ENCODE measurements around the gene SLC6A16. TPM values are rescaled to one million over a fixed set of nuclear protein-coding genes. Genes with fewer than 3 reads are reported as not detected.
A peak's percentile ranks its signal among the peaks of the same experiment; 100 is the strongest.

Gene SLC6A16
- total and polyA plus RNA-seq, 2 experiments from 2014 or later = 0.27 TPM

DNA sequence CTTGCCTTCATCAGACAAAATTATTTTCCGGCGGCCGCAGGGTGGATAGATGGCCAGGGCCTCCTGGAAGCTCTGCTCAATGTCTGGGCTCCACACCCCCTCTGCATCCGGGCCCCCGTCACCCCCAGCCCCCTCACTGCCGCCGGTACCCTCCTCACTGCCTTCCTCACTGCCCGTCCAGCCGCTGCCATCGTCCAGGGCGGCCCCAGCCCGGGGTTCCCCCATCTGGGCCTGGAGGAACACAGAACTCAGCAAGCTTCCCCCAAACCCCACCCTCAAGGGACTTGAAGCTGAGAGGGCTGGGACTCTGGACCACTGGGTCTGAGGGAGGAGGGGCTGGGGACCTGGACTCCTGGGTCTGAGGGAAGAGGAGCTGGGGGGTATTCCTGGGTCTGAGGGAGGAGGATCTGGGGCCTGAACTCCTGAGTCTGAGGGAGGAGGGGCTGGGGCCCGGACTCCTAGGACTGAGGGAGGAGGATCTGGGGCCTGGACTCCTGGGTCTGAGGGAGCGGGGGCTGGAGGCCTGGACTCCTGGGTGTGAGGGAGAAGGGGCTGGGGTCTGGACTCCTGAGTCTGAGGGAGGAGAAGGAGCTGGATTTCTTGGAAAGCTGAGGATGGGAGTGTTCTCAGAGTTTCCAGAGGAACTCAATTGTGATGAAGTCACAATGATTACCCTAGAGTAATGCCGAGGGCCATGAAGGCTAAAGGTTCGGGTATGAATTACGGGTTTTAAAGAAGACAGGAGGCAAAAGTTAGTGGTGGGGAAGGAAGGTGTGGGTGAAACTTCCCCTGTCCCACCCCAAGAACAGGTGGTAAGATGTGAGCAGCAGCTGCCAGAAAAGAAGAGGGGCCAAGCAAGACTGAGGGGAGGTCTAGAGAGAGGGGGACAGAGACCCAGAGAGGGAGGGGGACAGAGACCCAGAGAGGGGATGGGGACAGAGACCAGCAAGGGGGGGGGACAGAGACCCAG lies 35.1 kb upstream of the SLC6A16 start:
- H3K9me3 ChIP-seq (ENCODE audit: low read depth) = no peaks in the 10 kb centered on the region
- H2AFZ ChIP-seq = no peak overlapping the region
- H3K4me2 ChIP-seq = peak overlapping the region; percentile 75
- H3K9me2 ChIP-seq (replicated peaks; ENCODE audit: insufficient read depth) = no peaks in the 10 kb centered on the region
- H4K20me1 ChIP-seq (ENCODE audit: insufficient read depth, poor library complexity, severe bottlenecking) = peaks cover 3% of the 10 kb centered on the region
- H3K27me3 ChIP-seq = no peaks in the 10 kb centered on the region
- H3K27ac ChIP-seq = peak overlapping the region; percentile 98
- DNase-seq (ENCODE audit: low spot score) = no peak
- no peak overlapping the region for H3K4me3 ChIP-seq
- H3K79me2 ChIP-seq = peaks cover 42% of the 10 kb centered on the region
- no peaks in the 10 kb centered on the region for H3K4me1 ChIP-seq (ENCODE audit: insufficient read depth)
- no peaks in the 10 kb centered on the region for H3K36me3 ChIP-seq (replicated peaks; ENCODE audit: insufficient read depth, low read depth)
- 89% methylated on average over 14 of the region's 17 CpGs for WGBS (ENCODE audit: low lambda C conversion rate, missing lambda C conversion rate)
- TF ChIP-seq, protein P1, sequence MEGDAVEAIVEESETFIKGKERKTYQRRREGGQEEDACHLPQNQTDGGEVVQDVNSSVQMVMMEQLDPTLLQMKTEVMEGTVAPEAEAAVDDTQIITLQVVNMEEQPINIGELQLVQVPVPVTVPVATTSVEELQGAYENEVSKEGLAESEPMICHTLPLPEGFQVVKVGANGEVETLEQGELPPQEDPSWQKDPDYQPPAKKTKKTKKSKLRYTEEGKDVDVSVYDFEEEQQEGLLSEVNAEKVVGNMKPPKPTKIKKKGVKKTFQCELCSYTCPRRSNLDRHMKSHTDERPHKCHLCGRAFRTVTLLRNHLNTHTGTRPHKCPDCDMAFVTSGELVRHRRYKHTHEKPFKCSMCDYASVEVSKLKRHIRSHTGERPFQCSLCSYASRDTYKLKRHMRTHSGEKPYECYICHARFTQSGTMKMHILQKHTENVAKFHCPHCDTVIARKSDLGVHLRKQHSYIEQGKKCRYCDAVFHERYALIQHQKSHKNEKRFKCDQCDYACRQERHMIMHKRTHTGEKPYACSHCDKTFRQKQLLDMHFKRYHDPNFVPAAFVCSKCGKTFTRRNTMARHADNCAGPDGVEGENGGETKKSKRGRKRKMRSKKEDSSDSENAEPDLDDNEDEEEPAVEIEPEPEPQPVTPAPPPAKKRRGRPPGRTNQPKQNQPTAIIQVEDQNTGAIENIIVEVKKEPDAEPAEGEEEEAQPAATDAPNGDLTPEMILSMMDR (IDR thresholded peaks at IDR 0.05; ENCODE audit: poor library complexity) = no peak
- TF ChIP-seq EZH2 (IDR thresholded peaks at IDR 0.05; ENCODE audit: borderline replicate concordance) (no peak), EZH2phosphoT487 (IDR thresholded peaks at IDR 0.05; ENCODE audit: low read depth, severe bottlenecking, unreplicated experiment) (no peak)

DNA sequence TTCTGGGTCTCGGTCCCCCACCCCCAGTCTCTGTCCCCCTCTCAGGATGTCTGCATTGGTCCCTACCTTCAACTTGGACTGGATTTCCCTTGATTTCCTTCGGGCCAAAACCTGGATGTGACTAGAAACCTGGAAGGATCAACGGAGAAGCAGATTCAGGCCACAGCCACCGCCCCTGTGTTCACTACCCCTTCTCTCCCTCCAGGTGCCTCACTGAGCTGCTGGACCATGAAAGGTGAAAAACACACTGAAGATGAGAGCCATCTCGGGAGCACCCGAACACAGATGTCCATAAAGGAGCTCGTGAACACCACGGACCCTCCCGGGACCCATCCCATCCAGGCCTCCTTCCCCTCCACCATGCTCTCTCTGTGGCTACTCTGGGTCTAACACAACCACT lies 32.2 kb upstream of the SLC6A16 start:
- TF ChIP-seq, protein P1 (IDR thresholded peaks at IDR 0.05; ENCODE audit: poor library complexity) = no peak
- TF ChIP-seq EZH2 (IDR thresholded peaks at IDR 0.05; ENCODE audit: borderline replicate concordance) (no peak), EZH2phosphoT487 (IDR thresholded peaks at IDR 0.05; ENCODE audit: low read depth, severe bottlenecking, unreplicated experiment) (no peak)
- peak overlapping the region; percentile 9 for H3K4me2 ChIP-seq
- H2AFZ ChIP-seq = no peak overlapping the region
- peaks cover 38% of the 10 kb centered on the region for H3K79me2 ChIP-seq
- H3K27me3 ChIP-seq = no peaks in the 10 kb centered on the region
- 88% methylated on average over 9 of the region's 9 CpGs for WGBS (ENCODE audit: low lambda C conversion rate, missing lambda C conversion rate)
- H3K9me2 ChIP-seq (replicated peaks; ENCODE audit: insufficient read depth) = no peaks in the 10 kb centered on the region
- H3K9me3 ChIP-seq (ENCODE audit: low read depth) = no peaks in the 10 kb centered on the region
- H3K4me3 ChIP-seq = no peak overlapping the region
- H3K4me1 ChIP-seq (ENCODE audit: insufficient read depth) = no peaks in the 10 kb centered on the region
- no peak for DNase-seq (ENCODE audit: low spot score)
- peaks cover 3% of the 10 kb centered on the region for H4K20me1 ChIP-seq (ENCODE audit: insufficient read depth, poor library complexity, severe bottlenecking)
- H3K27ac ChIP-seq = no peak overlapping the region
- H3K36me3 ChIP-seq (replicated peaks; ENCODE audit: insufficient read depth, low read depth) = no peaks in the 10 kb centered on the region

DNA sequence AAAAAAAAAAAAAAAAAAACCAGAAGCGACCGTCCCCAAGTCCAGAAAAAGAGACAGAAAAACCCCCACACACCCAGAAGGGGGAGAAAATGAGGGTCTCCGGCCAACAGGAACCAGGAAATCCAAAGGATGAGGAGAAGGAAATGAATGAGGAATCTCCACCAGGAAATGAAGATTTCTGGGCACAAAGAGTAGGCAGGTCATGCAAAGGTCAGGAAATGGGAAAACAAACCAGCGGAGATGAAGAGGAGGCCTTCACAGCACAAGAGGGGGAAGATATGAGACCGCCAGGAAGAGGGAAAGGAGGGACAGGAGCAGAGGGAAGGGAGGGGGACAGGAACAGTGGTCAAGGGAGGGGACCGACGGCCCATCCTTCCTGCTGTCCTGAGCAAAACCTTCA lies 31.4 kb upstream of the SLC6A16 start:
- H3K27ac ChIP-seq = no peak overlapping the region
- H3K4me3 ChIP-seq = no peak overlapping the region
- 69% methylated on average over 5 of the region's 7 CpGs for WGBS (ENCODE audit: low lambda C conversion rate, missing lambda C conversion rate)

More for the DNA sequence above, 31.4 kb upstream of the SLC6A16 start:
- Histone ChIP-seq H3K4me1 (ENCODE audit: insufficient read depth) (no peaks in the 10 kb centered on the region), H4K20me1 (ENCODE audit: insufficient read depth, poor library complexity, severe bottlenecking) (peaks cover 3% of the 10 kb centered on the region), H3K36me3 (replicated peaks; ENCODE audit: insufficient read depth, low read depth) (no peaks in the 10 kb centered on the region), H3K4me2 (peak overlapping the region; percentile 9), H3K27me3 (no peaks in the 10 kb centered on the region), H3K79me2 (peaks cover 32% of the 10 kb centered on the region), H2AFZ (no peak overlapping the region), H3K9me2 (replicated peaks; ENCODE audit: insufficient read depth) (no peaks in the 10 kb centered on the region), H3K9me3 (ENCODE audit: low read depth) (no peaks in the 10 kb centered on the region)
- TF ChIP-seq EZH2 (IDR thresholded peaks at IDR 0.05; ENCODE audit: borderline replicate concordance) (no peak), EZH2phosphoT487 (IDR thresholded peaks at IDR 0.05; ENCODE audit: low read depth, severe bottlenecking, unreplicated experiment) (no peak)
- TF ChIP-seq, protein P1 (IDR thresholded peaks at IDR 0.05; ENCODE audit: poor library complexity) = no peak
- no peak for DNase-seq (ENCODE audit: low spot score)

All from hepatocyte (in vitro differentiated cells).